SK-N-SH treated with all-trans-retinoic acid at 6 μM for 48 hours (cell line): Measurements from ENCODE around the gene AFAP1.

Source experiments
- GLIS3 ChIP-seq: fragments of 250-450 bp; sonication (Bioruptor Pico); IDR thresholded peaks from 2 replicates; pipeline ENCODE4 v1.5.0; 2020; ENCODE audit warnings: mild to moderate bottlenecking, moderate library complexity
- OSR1 ChIP-seq: fragments of 250-450 bp; sonication (Bioruptor Pico); IDR thresholded peaks from 2 replicates; pipeline ENCODE4 v1.8.0; 2022; ENCODE audit warnings: moderate library complexity, mild to moderate bottlenecking, inconsistent platforms
- TF ChIP-seq, protein P1 (sequence below): fragments of 250-450 bp; sonication (Bioruptor Pico); IDR thresholded peaks from 2 replicates; pipeline ENCODE4 v1.5.1; 2020; ENCODE audit warnings: low read depth, mild to moderate bottlenecking, moderate library complexity

DNA sequence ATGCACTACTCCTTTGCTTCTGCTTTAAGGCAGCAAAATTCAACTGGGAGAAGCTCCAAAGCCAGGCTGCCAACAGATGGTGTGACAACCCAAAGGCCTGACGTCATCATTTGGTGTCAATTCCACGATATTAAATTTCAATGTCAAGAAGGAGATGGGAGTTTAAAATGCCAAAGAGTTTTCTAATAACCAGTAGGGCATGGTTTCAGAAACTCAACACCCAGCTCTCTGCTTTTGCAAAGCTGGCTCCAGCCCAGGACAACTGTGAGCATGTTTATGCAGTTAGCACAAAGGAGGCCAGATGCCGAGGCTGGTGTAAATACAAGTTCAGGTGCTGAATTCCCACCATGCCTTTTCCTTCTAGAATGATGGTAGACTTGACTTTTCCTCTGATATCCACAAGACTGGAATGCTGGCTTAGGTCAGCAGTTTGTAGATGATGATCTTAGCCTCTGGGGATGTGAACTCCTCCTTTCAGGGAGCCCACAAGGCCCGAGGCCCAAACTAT lies 67.3 kb downstream of the AFAP1 start:
- TF ChIP-seq GLIS3 (CRISPR knock-in tag) = no peak
- TF ChIP-seq, protein P1, sequence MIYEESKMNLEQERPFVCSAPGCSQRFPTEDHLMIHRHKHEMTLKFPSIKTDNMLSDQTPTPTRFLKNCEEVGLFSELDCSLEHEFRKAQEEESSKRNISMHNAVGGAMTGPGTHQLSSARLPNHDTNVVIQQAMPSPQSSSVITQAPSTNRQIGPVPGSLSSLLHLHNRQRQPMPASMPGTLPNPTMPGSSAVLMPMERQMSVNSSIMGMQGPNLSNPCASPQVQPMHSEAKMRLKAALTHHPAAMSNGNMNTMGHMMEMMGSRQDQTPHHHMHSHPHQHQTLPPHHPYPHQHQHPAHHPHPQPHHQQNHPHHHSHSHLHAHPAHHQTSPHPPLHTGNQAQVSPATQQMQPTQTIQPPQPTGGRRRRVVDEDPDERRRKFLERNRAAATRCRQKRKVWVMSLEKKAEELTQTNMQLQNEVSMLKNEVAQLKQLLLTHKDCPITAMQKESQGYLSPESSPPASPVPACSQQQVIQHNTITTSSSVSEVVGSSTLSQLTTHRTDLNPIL (CRISPR knock-in tag) = no peak
- no peak for TF ChIP-seq OSR1 (CRISPR knock-in tag)
